Breast epithelium (tissue), 4 donors: ENCODE results near the gene G3BP1. TPM values are rescaled to one million over a fixed set of nuclear protein-coding genes. Genes with fewer than 3 reads are reported as not detected.

Experiments
- DNase-seq, 2 donors: peaks; one replicate each; pipeline ENCODE4 v3.0.0-alpha.2; 2019; ENCODE audit warnings: low spot score in 2 of 2
- H3K27ac ChIP-seq, 2 donors: fragments of 200-600 bp; sonication (generic) in 1 of 2; one replicate each; pipeline ENCODE4 v1.5.1; 2016 to 2019; ENCODE audit warnings: mild to moderate bottlenecking in 1 of 2
- H3K27me3 ChIP-seq, 2 donors: fragments of 200-600 bp; sonication (generic) in 1 of 2; one replicate each; pipeline versions ENCODE4 v1.5.1 to v1.6.0; 2017 to 2019; ENCODE audit warnings: control low read depth in 1 of 2, mild to moderate bottlenecking in 1 of 2
- H3K36me3 ChIP-seq: fragments of 200-600 bp; one replicate; pipeline ENCODE4 v1.5.1; 2019
- H3K4me1 ChIP-seq, 2 donors: fragments of 200-600 bp; sonication (generic); one replicate each; pipeline ENCODE4 v1.5.1; 2016 to 2019; ENCODE audit warnings: control low read depth in 1 of 2
- H3K4me3 ChIP-seq, 3 donors: fragments of 200-600 bp; sonication (generic); 1 replicate in 2 of 3; 2 replicates in 1 of 3; pipeline ENCODE4 v1.5.1; 2016 to 2019; ENCODE audit warnings: mild to moderate bottlenecking in 3 of 3, moderate library complexity in 2 of 3
- H3K9me3 ChIP-seq, 2 donors: fragments of 200-600 bp; sonication (generic) in 1 of 2; one replicate each; pipeline ENCODE4 v1.5.1; 2016 to 2019; ENCODE audit warnings: control low read depth in 1 of 2
- POLR2A ChIP-seq: fragments of 450-650 bp; IDR thresholded peaks from one replicate; pipeline ENCODE4 v1.6.1; 2016; ENCODE audit warnings: antibody characterized with exemption, mild to moderate bottlenecking, moderate library complexity
- POLR2AphosphoS5 ChIP-seq, 3 donors: sonication (generic); formaldehyde crosslinking; IDR thresholded peaks; one replicate each; pipeline ENCODE4 v1.6.1; 2017; ENCODE audit warnings: antibody characterized with exemption in 3 of 3
- intact Hi-C: fragments of 100-400 bp; cut with DNase I; formaldehyde crosslinking; loops from one replicate; pipeline ENCODE4 v1.15.1; 2023; ENCODE audit warnings: low total_unique reads
- total RNA-seq, 3 donors: library from RNA; depleted of rRNA; stranded (reverse); fragments of >200 nt; gene quantifications; one replicate each; pipeline ENCODE4 v1.1.0, GENCODE V29; 2016
- TF ChIP-seq, protein P1 (sequence below), 3 donors: fragments of 450-650 bp; IDR thresholded peaks; one replicate each; pipeline ENCODE4 v1.5.1; 2016 to 2017; ENCODE audit warnings: antibody characterized with exemption in 3 of 3, mild to moderate bottlenecking in 3 of 3, moderate library complexity in 3 of 3

The G3BP1 gene
- total RNA-seq, 3 donors from 2014 or later, result 98.6 to 128 (median 107) TPM

DNA sequence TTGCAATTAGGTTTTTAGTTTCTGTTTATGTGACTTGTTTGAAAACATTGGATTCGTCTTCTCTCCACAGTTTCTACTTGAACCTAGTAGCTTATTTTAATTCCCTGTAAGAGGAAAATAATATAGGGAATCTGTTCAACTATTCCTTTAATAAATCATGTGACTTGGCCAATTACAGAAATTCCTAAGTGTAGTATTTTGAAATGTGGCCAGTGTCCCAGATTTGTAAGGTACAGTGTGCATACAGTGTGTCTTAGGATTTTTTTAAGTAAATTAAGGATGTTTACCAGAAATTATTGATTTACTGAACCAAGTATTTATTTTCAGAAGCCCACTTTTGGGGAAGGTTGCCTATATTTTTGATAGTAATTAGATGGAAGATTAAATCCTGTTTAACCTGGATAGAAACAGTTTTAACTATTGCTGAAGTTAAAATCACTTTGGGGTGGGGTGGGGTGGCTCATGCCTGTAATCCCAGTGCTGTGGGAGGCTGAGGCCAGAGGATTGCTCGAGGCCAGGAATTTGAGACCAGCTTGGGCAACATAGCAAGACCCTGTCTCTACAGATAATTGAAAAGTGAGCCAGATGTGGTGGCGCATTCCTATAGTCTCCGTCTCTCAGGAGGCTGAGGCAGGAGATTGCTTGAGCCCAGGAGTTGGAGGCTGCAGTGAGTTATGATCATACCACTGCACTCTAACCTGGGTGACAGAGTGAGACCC, 36.9 kb downstream of the G3BP1 start:
- Histone ChIP-seq H3K4me1 (no peaks in the 10 kb centered on the region), H3K27me3 (no peaks in the 10 kb centered on the region), H3K4me3 (no peak overlapping the region), H3K27ac (no peak overlapping the region), H3K9me3 (no peaks in the 10 kb centered on the region), H3K36me3 (no peaks in the 10 kb centered on the region)
- TF ChIP-seq POLR2AphosphoS5 (IDR thresholded peaks at IDR 0.05), result no peak
- TF ChIP-seq POLR2A, result no peak
- TF ChIP-seq, protein P1, sequence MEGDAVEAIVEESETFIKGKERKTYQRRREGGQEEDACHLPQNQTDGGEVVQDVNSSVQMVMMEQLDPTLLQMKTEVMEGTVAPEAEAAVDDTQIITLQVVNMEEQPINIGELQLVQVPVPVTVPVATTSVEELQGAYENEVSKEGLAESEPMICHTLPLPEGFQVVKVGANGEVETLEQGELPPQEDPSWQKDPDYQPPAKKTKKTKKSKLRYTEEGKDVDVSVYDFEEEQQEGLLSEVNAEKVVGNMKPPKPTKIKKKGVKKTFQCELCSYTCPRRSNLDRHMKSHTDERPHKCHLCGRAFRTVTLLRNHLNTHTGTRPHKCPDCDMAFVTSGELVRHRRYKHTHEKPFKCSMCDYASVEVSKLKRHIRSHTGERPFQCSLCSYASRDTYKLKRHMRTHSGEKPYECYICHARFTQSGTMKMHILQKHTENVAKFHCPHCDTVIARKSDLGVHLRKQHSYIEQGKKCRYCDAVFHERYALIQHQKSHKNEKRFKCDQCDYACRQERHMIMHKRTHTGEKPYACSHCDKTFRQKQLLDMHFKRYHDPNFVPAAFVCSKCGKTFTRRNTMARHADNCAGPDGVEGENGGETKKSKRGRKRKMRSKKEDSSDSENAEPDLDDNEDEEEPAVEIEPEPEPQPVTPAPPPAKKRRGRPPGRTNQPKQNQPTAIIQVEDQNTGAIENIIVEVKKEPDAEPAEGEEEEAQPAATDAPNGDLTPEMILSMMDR (IDR thresholded peaks at IDR 0.05), result no peak
- intact Hi-C loops, result no loop called here
- DNase-seq, result no peak

DNA sequence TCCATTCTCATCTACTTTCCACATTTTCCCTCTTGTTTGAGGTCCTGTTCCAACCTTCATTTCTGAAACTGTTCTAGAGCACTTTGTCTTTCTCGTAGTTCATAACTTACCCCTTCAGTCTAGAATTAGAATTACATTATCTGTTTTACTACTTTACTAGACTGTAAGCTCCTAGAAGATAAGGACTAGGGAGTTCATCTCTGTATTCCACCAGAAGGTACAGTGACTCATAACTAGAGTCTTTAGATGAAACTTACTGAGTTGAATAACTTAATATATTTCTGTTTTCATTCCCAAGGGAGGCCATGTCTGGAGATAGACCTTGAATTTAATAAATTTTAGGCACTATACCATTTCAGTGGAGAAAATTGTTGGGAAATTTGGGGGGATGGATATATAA, 38.7 kb downstream of the G3BP1 start:
- TF ChIP-seq POLR2AphosphoS5 (IDR thresholded peaks at IDR 0.05) (no peak), POLR2A (no peak)
- TF ChIP-seq, protein P1 (IDR thresholded peaks at IDR 0.05), result no peak
- H3K27ac ChIP-seq, result peak overlapping the region in 1 of 2 donors; percentile 2
- no peaks in the 10 kb centered on the region for H3K36me3 ChIP-seq
- no peak for DNase-seq
- H3K4me1 ChIP-seq, result no peaks in the 10 kb centered on the region
- H3K4me3 ChIP-seq, result no peak overlapping the region
- no peaks in the 10 kb centered on the region for H3K27me3 ChIP-seq
- no peaks in the 10 kb centered on the region for H3K9me3 ChIP-seq
- intact Hi-C loops, result no loop called here

DNA sequence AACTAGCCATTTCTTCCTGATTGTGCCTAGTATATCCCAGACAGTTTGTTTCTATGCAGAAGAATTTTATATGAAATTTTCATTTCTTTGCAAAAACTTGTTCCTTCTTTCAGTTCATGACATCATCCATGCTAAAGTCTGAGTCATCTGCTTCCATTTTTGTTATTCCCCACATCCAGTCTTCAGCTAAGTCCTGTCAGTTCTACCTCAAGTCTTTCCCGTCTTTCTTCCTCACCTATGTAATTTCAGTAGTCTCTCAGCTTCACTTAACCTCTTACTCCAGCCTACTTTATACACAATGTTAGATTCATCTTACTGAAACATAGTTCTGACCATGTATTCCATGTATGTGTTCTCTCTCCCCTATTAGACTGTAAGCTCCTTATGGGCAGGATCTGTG, 39.1 kb downstream of the G3BP1 start:
- peak overlapping the region in 1 of 2 donors; percentile 2 for H3K27ac ChIP-seq
- no peaks in the 10 kb centered on the region for H3K36me3 ChIP-seq
- TF ChIP-seq, protein P1 (IDR thresholded peaks at IDR 0.05), result no peak
- TF ChIP-seq POLR2A, result no peak
- TF ChIP-seq POLR2AphosphoS5 (IDR thresholded peaks at IDR 0.05), result no peak
- H3K4me1 ChIP-seq, result no peaks in the 10 kb centered on the region
- no peaks in the 10 kb centered on the region for H3K9me3 ChIP-seq
- H3K27me3 ChIP-seq, result no peaks in the 10 kb centered on the region
- H3K4me3 ChIP-seq, result no peak overlapping the region
- no peak for DNase-seq
- intact Hi-C loops, result no loop called here

DNA sequence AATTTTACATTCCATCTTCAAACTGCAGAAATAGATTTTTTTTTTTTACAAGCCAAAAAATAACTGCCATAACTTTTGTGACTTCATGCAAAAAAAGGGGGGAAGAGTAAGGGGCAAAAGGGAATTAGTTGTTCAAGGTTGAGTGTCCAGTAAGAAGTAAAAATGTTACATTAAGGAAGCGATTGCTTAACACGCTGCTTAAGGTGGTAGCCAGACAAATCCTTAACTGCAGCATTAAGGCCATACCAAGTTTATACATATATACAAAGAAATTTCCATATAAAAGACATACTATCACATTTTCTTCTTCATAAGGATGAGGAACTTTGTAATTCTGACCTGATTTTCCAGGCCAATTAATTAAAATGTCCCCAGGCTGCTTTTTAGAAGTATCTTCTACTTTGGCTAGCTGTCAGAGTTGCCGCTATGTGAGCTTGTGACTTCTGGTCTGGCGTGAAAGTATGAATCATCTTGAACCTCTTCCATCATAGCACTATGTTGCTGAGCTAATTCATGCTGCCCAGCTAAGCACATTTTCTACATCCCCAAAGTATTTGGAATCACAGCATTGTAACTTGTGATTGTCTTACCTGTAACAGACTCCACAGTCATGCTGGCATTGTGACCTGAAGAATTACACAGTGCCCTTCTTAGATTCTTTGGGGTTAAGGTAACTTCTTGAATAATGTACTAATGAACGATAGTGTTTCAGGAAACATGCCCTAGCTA, 40.0 kb downstream of the G3BP1 start:
- no peaks in the 10 kb centered on the region for H3K4me1 ChIP-seq
- H3K9me3 ChIP-seq, result no peaks in the 10 kb centered on the region
- H3K27me3 ChIP-seq, result no peaks in the 10 kb centered on the region
- H3K4me3 ChIP-seq, result no peak overlapping the region
- TF ChIP-seq, protein P1 (IDR thresholded peaks at IDR 0.05), result no peak
- no peak for TF ChIP-seq POLR2AphosphoS5 (IDR thresholded peaks at IDR 0.05)
- TF ChIP-seq POLR2A, result no peak
- H3K36me3 ChIP-seq, result no peaks in the 10 kb centered on the region
- DNase-seq, result peak in 1 of 2 donors; percentile 24
- H3K27ac ChIP-seq, result peak overlapping the region; percentile 32 to 41
- intact Hi-C loops, result no loop called here

DNA sequence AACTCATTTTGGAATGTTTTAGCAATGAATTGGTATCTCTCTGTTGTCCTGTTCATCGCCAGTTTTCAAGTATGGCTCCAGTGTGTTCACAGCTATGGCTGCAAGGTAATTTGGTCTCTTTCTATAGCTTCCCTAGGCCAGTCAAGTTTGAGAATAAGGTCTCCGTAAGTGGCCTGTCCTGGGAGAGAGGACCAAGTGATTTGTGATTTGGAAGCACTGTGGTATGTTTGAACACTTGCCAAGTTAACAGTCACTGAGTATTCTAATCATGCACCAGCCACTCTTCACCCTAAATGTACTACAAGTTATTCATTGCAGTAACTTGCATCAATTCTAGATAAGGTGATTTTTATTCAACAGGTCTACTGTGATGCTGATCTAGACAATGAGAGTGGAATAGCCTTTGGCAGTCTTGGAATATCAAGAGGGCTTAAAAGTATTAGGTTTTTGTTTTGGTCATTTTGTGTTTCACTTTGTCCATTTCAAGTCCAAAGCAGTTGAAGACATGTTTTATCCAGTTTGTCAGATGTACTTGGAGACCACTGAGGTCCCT, 41.1 kb downstream of the G3BP1 start:
- intact Hi-C loops, result no loop called here
- Histone ChIP-seq H3K4me1 (no peaks in the 10 kb centered on the region), H3K36me3 (no peaks in the 10 kb centered on the region), H3K27me3 (no peaks in the 10 kb centered on the region), H3K4me3 (no peak overlapping the region), H3K27ac (peak overlapping the region; percentile 32 to 41), H3K9me3 (no peaks in the 10 kb centered on the region)
- TF ChIP-seq, protein P1 (IDR thresholded peaks at IDR 0.05), result no peak
- no peak for TF ChIP-seq POLR2A
- TF ChIP-seq POLR2AphosphoS5 (IDR thresholded peaks at IDR 0.05), result no peak
- no peak for DNase-seq
